ENCODE data around the gene PCBP4. TPM values are rescaled to one million over a fixed set of nuclear protein-coding genes. Genes with fewer than 3 reads are reported as not detected.

PCBP4 gene
- total RNA-seq, 1 experiment from 2014 or later = 45.8 TPM

DNA sequence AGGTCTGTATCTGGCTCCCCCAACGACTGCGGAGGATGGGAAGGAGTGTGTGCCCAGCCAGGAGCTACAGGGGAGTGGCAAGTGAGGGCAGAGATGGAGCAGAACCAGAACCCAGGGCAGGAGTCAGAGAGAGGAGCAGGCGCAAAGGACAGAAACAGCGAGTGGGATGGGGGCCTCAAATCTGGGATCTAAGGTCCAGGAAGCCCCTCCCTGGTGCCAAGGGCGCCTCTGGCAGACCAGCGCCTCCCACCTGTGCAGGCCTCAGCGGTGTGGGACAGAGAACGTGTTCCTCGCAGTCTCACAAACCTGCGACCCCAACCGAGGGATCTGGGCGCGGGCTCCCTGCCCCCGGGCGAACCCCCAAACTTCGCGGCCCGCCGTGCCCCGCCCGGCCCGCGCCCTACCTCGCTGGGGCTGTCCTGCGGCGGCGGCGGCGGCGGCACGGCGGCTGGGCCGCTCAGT, 301 bp downstream of the PCBP4 start:
- Histone ChIP-seq H3K4me3 (ENCODE audit: low read length) (peak overlapping the region; percentile 73), H3K4me2 (ENCODE audit: low read length) (peak overlapping the region; percentile 94), H3K79me2 (ENCODE audit: low read length) (peaks cover 16% of the 10 kb centered on the region), H3K4me1 (ENCODE audit: insufficient read depth, low read length) (peaks cover 16% of the 10 kb centered on the region), H2AFZ (ENCODE audit: low read length) (peak overlapping the region; percentile 62), H3K9ac (ENCODE audit: low read length) (peak overlapping the region; percentile 75), H3K27me3 (ENCODE audit: low read length) (no peaks in the 10 kb centered on the region), H3K36me3 (ENCODE audit: low read depth, low read length) (no peaks in the 10 kb centered on the region), H4K20me1 (ENCODE audit: low read length) (no peaks in the 10 kb centered on the region), H3K9me2 (replicated peaks; ENCODE audit: low read length) (no peaks in the 10 kb centered on the region), H3F3A (ENCODE audit: low read length, unreplicated experiment) (no peaks in the 10 kb centered on the region), H3K27ac (ENCODE audit: low read length) (no peak overlapping the region), H3K9me3 (ENCODE audit: low read length) (no peaks in the 10 kb centered on the region)
- no TSS peak for BruUV-seq (replicated peaks)
- POLR2A ChIA-PET (ENCODE audit: unreplicated experiment) = interaction anchor here (0.6 kb wide), 2 partner anchors 16 to 25 kb away, joined by 3 to 7 read pairs; partner anchors contain the start of genes PARP3 and RRP9
- CTCF ChIA-PET = interaction anchor here (0.6 to 0.7 kb wide), 3 partner anchors 14 to 25 kb away, joined by 3 to 8 read pairs (median 3); partner anchors contain the start of genes ACY1 and RRP9
- peak; percentile 14 for ATAC-seq
- DNase-seq = no peak
- TF ChIP-seq EZH2phosphoT487 (IDR thresholded peaks at IDR 0.05; ENCODE audit: borderline replicate concordance, low read length) = no peak
- no peak for TF ChIP-seq EZH2 (IDR thresholded peaks at IDR 0.05; ENCODE audit: low read length, unreplicated experiment)
- TF ChIP-seq, protein P1, sequence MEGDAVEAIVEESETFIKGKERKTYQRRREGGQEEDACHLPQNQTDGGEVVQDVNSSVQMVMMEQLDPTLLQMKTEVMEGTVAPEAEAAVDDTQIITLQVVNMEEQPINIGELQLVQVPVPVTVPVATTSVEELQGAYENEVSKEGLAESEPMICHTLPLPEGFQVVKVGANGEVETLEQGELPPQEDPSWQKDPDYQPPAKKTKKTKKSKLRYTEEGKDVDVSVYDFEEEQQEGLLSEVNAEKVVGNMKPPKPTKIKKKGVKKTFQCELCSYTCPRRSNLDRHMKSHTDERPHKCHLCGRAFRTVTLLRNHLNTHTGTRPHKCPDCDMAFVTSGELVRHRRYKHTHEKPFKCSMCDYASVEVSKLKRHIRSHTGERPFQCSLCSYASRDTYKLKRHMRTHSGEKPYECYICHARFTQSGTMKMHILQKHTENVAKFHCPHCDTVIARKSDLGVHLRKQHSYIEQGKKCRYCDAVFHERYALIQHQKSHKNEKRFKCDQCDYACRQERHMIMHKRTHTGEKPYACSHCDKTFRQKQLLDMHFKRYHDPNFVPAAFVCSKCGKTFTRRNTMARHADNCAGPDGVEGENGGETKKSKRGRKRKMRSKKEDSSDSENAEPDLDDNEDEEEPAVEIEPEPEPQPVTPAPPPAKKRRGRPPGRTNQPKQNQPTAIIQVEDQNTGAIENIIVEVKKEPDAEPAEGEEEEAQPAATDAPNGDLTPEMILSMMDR (conservative IDR thresholded peaks at IDR 0.05; ENCODE audit: low read depth, low read length) = no peak
- intact Hi-C loops (cut with micrococcal nuclease) = no loop called here

DNA sequence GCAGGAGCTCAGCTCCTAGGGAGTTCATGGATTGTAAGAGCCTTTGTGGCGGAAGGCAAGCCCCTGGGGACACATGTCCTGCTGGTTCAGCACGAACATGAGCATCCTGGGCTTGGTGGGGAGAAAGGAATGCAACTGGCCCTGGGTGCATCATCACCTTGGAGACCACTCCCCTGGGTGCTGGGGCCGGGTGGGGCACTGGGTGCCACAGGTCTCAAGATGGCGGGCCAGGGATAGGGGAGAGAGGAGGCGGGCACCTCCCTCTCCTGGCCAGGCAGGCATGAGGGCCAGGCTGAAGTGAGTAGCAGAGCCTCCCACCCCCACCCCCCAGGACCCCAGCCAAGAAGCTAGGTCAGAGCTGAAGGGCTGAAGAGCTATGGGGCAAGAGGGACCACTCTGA, 768 bp downstream of the PCBP4 start:
- Histone ChIP-seq H4K20me1 (ENCODE audit: low read length) (no peaks in the 10 kb centered on the region), H3K4me1 (ENCODE audit: insufficient read depth, low read length) (peaks cover 15% of the 10 kb centered on the region), H3K36me3 (ENCODE audit: low read depth, low read length) (no peaks in the 10 kb centered on the region), H3K27ac (ENCODE audit: low read length) (no peak overlapping the region), H3K27me3 (ENCODE audit: low read length) (no peaks in the 10 kb centered on the region), H3K9ac (ENCODE audit: low read length) (peak overlapping the region; percentile 75), H3K9me3 (ENCODE audit: low read length) (no peaks in the 10 kb centered on the region), H3K4me2 (ENCODE audit: low read length) (peak overlapping the region; percentile 94), H3K4me3 (ENCODE audit: low read length) (peak overlapping the region; percentile 73), H3F3A (ENCODE audit: low read length, unreplicated experiment) (no peaks in the 10 kb centered on the region), H3K9me2 (replicated peaks; ENCODE audit: low read length) (no peaks in the 10 kb centered on the region), H3K79me2 (ENCODE audit: low read length) (peaks cover 11% of the 10 kb centered on the region), H2AFZ (ENCODE audit: low read length) (no peak overlapping the region; the same call in 1 of the 2 replicates)
- no TSS peak for BruUV-seq (replicated peaks)
- intact Hi-C loops (cut with micrococcal nuclease) = no loop called here
- no peak for TF ChIP-seq EZH2phosphoT487 (IDR thresholded peaks at IDR 0.05; ENCODE audit: borderline replicate concordance, low read length)
- DNase-seq (no peak), ATAC-seq (no peak)
- ChIA-PET CTCF (interaction anchor here (0.7 kb wide), 1 partner anchor 25 kb away, joined by 3 read pairs; the partner anchor contains the start of gene RRP9), POLR2A (ENCODE audit: unreplicated experiment) (interaction anchor here (0.6 to 0.7 kb wide), 3 partner anchors 17 to 25 kb away, joined by 3 to 7 read pairs (median 3); partner anchors contain the start of genes PARP3 and RRP9)

DNA sequence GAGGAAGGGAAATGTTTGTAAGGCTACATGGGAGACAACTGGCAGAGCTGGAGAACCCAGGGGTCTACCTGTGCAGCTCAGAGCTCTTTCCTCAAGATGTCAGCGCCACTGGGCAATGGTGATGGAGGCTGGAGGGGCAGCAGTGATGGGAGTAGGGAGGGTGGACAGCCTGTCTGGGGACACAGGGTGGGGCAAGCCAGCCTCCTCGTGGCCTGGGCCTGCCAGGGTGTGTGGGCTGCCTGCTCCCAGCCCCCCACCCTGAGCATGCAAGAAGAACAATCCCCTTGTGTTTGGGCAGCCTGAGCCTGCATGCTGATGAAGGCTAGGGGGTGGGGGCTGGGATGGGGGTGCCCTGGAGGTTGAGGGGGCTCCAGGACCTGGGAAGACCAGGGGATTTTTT, 1.2 kb downstream of the PCBP4 start:
- H2AFZ ChIP-seq (ENCODE audit: low read length) = no peak overlapping the region
- no peak overlapping the region for H3K27ac ChIP-seq (ENCODE audit: low read length)
- peaks cover 12% of the 10 kb centered on the region for H3K4me1 ChIP-seq (ENCODE audit: insufficient read depth, low read length)
- H3K36me3 ChIP-seq (ENCODE audit: low read depth, low read length) = no peaks in the 10 kb centered on the region
- DNase-seq (no peak), ATAC-seq (no peak)
- H3K9ac ChIP-seq (ENCODE audit: low read length) = no peak overlapping the region
- intact Hi-C loops (cut with micrococcal nuclease) = no loop called here
- no peaks in the 10 kb centered on the region for H3F3A ChIP-seq (ENCODE audit: low read length, unreplicated experiment)
- peaks cover 7% of the 10 kb centered on the region for H3K79me2 ChIP-seq (ENCODE audit: low read length)
- ChIA-PET POLR2A (ENCODE audit: unreplicated experiment) (interaction anchor here (0.7 kb wide), 1 partner anchor 23 kb away, joined by 3 read pairs; no protein-coding TSS in a partner anchor), CTCF (interaction anchor here (0.7 kb wide), 1 partner anchor 24 kb away, joined by 3 read pairs; the partner anchor contains the start of gene RRP9)
- no peaks in the 10 kb centered on the region for H3K9me3 ChIP-seq (ENCODE audit: low read length)
- no TSS peak for BruUV-seq (replicated peaks)
- H3K27me3 ChIP-seq (ENCODE audit: low read length) = no peaks in the 10 kb centered on the region
- no peaks in the 10 kb centered on the region for H3K9me2 ChIP-seq (replicated peaks; ENCODE audit: low read length)
- H3K4me3 ChIP-seq (ENCODE audit: low read length) = peak overlapping the region; percentile 73
- H3K4me2 ChIP-seq (ENCODE audit: low read length) = peak overlapping the region; percentile 94
- TF ChIP-seq, protein P1 (conservative IDR thresholded peaks at IDR 0.05; ENCODE audit: low read depth, low read length) = no peak
- TF ChIP-seq EZH2phosphoT487 (IDR thresholded peaks at IDR 0.05; ENCODE audit: borderline replicate concordance, low read length) = no peak
- TF ChIP-seq EZH2 (IDR thresholded peaks at IDR 0.05; ENCODE audit: low read length, unreplicated experiment) = no peak
- H4K20me1 ChIP-seq (ENCODE audit: low read length) = no peaks in the 10 kb centered on the region

Data from PC-3 (cell line).